ENCODE results near the gene HSD3B2.

DNA sequence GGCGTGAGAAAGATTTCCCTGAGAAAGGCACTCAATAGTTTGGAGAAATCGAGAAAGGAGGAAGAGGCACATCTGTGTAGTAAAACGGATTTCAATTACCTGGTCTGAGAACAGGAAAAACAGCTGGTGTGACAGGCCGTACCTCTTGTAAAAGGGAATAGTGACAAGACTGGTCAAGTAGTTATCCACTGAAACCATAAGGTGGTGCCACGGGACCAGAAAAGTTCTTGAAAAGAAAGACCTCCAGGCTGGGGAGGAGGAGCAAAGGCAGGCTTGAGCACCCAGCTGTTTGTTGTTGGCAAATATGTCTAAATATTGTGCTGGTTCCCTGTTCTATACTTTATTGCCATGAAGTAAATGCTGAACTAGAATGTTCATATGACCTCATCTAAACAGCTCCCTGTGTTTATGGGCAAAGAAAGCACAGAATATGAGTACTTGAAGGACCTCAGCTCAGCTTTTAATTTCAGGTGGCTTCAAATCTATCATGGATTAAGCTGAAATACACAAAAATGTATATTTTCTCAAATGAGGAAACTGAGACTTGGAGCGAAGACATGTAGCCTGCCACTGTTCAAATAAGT lies 42.4 kb upstream of the HSD3B2 start:
- TF ChIP-seq, protein P1, sequence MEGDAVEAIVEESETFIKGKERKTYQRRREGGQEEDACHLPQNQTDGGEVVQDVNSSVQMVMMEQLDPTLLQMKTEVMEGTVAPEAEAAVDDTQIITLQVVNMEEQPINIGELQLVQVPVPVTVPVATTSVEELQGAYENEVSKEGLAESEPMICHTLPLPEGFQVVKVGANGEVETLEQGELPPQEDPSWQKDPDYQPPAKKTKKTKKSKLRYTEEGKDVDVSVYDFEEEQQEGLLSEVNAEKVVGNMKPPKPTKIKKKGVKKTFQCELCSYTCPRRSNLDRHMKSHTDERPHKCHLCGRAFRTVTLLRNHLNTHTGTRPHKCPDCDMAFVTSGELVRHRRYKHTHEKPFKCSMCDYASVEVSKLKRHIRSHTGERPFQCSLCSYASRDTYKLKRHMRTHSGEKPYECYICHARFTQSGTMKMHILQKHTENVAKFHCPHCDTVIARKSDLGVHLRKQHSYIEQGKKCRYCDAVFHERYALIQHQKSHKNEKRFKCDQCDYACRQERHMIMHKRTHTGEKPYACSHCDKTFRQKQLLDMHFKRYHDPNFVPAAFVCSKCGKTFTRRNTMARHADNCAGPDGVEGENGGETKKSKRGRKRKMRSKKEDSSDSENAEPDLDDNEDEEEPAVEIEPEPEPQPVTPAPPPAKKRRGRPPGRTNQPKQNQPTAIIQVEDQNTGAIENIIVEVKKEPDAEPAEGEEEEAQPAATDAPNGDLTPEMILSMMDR (IDR thresholded peaks at IDR 0.05), result no peak
- TF ChIP-seq POLR2A (IDR thresholded peaks at IDR 0.05) (no peak), EP300 (IDR thresholded peaks at IDR 0.05) (no peak)

Data from sigmoid colon (tissue), 4 donors.